ENCODE data around the gene TTN.

DNA sequence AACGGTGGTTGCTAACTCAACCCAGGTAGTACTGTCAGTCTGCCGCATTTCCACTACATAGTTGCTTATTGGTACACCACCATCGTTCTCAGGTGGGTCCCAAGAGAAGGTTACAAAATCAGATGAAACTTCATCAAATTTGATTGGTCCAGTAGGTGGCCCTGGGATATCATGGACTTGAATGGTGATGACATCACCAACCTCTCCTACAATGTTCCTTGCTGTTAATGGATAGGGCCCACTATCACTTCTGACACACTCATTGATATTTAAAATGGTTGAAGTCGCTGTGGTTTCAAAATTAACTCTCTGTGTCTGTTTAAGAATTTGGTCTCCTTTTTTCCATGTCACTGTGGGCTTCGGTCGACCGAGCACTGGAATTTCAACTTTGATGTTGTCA, 232.4 kb downstream of the TTN start:
- TF ChIP-seq, protein P1, sequence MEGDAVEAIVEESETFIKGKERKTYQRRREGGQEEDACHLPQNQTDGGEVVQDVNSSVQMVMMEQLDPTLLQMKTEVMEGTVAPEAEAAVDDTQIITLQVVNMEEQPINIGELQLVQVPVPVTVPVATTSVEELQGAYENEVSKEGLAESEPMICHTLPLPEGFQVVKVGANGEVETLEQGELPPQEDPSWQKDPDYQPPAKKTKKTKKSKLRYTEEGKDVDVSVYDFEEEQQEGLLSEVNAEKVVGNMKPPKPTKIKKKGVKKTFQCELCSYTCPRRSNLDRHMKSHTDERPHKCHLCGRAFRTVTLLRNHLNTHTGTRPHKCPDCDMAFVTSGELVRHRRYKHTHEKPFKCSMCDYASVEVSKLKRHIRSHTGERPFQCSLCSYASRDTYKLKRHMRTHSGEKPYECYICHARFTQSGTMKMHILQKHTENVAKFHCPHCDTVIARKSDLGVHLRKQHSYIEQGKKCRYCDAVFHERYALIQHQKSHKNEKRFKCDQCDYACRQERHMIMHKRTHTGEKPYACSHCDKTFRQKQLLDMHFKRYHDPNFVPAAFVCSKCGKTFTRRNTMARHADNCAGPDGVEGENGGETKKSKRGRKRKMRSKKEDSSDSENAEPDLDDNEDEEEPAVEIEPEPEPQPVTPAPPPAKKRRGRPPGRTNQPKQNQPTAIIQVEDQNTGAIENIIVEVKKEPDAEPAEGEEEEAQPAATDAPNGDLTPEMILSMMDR (conservative IDR thresholded peaks at IDR 0.05) = no peak
- TF ChIP-seq EZH2 (IDR thresholded peaks at IDR 0.05; ENCODE audit: low read depth) = no peak

Data from PC-9 (cell line).